HG03095 (cell line): Measurements from ENCODE around the gene DPF3.

Source experiments
- ATAC-seq: cut with Tn5 transposase; IDR thresholded peaks from one replicate; pipeline ENCODE4 v1.9.1; 2021; ENCODE audit warnings: moderate library complexity; ENCODE audit not compliant: unreplicated experiment

DPF3 gene

GRCh38 chr14:72722201-72722785 is 171.6 kb downstream of the DPF3 start:
- ATAC-seq: no peak

- no peak for ATAC-seq
Observed at GRCh38 chr14:72721083-72721482, 172.8 kb downstream of the DPF3 start.

- ATAC-seq: no peak
Observed at GRCh38 chr14:72717220-72717619, 176.7 kb downstream of the DPF3 start.

GRCh38 chr14:72716476-72716875 is 177.4 kb downstream of the DPF3 start:
- ATAC-seq: no peak

GRCh38 chr14:72715850-72716228 is 178.1 kb downstream of the DPF3 start:
- ATAC-seq: no peak

- no peak for ATAC-seq
Observed at GRCh38 chr14:72715215-72715849, 178.6 kb downstream of the DPF3 start.

GRCh38 chr14:72714871-72715214 is 179.1 kb downstream of the DPF3 start:
- no peak for ATAC-seq

- no peak for ATAC-seq
Observed at GRCh38 chr14:72714094-72714493, 179.8 kb downstream of the DPF3 start.

- ATAC-seq: no peak
Observed at GRCh38 chr14:72711936-72712335, 182.0 kb downstream of the DPF3 start.

GRCh38 chr14:72709916-72710611 is 183.8 kb downstream of the DPF3 start:
- no peak for ATAC-seq

- ATAC-seq: no peak
Observed at GRCh38 chr14:72708708-72709475, 185.0 kb downstream of the DPF3 start.

- ATAC-seq: no peak
Observed at GRCh38 chr14:72708222-72708621, 185.7 kb downstream of the DPF3 start.

GRCh38 chr14:72706485-72706884 is 187.4 kb downstream of the DPF3 start:
- ATAC-seq: no peak

- ATAC-seq: no peak
Observed at GRCh38 chr14:72704502-72704901, 189.4 kb downstream of the DPF3 start.

- ATAC-seq: no peak
Observed at GRCh38 chr14:72701605-72702004, 192.3 kb downstream of the DPF3 start.

- ATAC-seq: no peak
Observed at GRCh38 chr14:72701237-72701565, 192.7 kb downstream of the DPF3 start.

- no peak for ATAC-seq
Observed at GRCh38 chr14:72700338-72701236, 193.3 kb downstream of the DPF3 start.

GRCh38 chr14:72699852-72700257 is 194.0 kb downstream of the DPF3 start:
- ATAC-seq: no peak

GRCh38 chr14:72699443-72699842 is 194.5 kb downstream of the DPF3 start:
- ATAC-seq: no peak

GRCh38 chr14:72692696-72693095 is 201.2 kb downstream of the DPF3 start:
- ATAC-seq: no peak

- ATAC-seq: no peak
Observed at GRCh38 chr14:72690324-72690723, 203.6 kb downstream of the DPF3 start.
